ENCODE data around the gene MKRN2OS. TPM values are rescaled to one million over a fixed set of nuclear protein-coding genes. Genes with fewer than 3 reads are reported as not detected.

The MKRN2OS gene
- total RNA-seq, 1 donor from 2014 or later, result 2.0 TPM

- no peaks in the 10 kb centered on the region for H3K27me3 Mint-ChIP-seq
- H3K9me3 Mint-ChIP-seq (ENCODE audit: low read depth), result peaks cover 4% of the 10 kb centered on the region
- H3K4me3 Mint-ChIP-seq (ENCODE audit: low read depth), result no peak overlapping the region
- peaks cover 20% of the 10 kb centered on the region for H3K36me3 Mint-ChIP-seq (ENCODE audit: insufficient read depth)
- TF ChIP-seq CTCF (IDR thresholded peaks at IDR 0.05; ENCODE audit: unreplicated experiment), result no peak
- peaks cover 9% of the 10 kb centered on the region for H3K4me1 Mint-ChIP-seq (ENCODE audit: low read depth)
- H3K27ac Mint-ChIP-seq, result peak overlapping the region; percentile 71
- no peak for DNase-seq (ENCODE audit: low spot score, unreplicated experiment)
Observed at GRCh38 chr3:12518261-12519028, 26.9 kb downstream of the MKRN2OS start.

- H3K27me3 Mint-ChIP-seq, result no peaks in the 10 kb centered on the region
- H3K27ac Mint-ChIP-seq, result no peak overlapping the region
- DNase-seq (ENCODE audit: low spot score, unreplicated experiment), result no peak
- no peak for TF ChIP-seq CTCF (IDR thresholded peaks at IDR 0.05; ENCODE audit: unreplicated experiment)
- H3K4me1 Mint-ChIP-seq (ENCODE audit: low read depth), result peaks cover 9% of the 10 kb centered on the region
- H3K9me3 Mint-ChIP-seq (ENCODE audit: low read depth), result peaks cover 4% of the 10 kb centered on the region
- H3K36me3 Mint-ChIP-seq (ENCODE audit: insufficient read depth), result peaks cover 14% of the 10 kb centered on the region
- no peak overlapping the region for H3K4me3 Mint-ChIP-seq (ENCODE audit: low read depth)
Observed at GRCh38 chr3:12516873-12517272, 28.4 kb downstream of the MKRN2OS start.

- Mint-ChIP-seq H3K36me3 (ENCODE audit: insufficient read depth) (peaks cover 7% of the 10 kb centered on the region), H3K27me3 (no peaks in the 10 kb centered on the region), H3K4me3 (ENCODE audit: low read depth) (no peak overlapping the region), H3K4me1 (ENCODE audit: low read depth) (peaks cover 9% of the 10 kb centered on the region), H3K9me3 (ENCODE audit: low read depth) (no peaks in the 10 kb centered on the region), H3K27ac (no peak overlapping the region)
- no peak for DNase-seq (ENCODE audit: low spot score, unreplicated experiment)
- no peak for TF ChIP-seq CTCF (IDR thresholded peaks at IDR 0.05; ENCODE audit: unreplicated experiment)
Observed at GRCh38 chr3:12515631-12516030, 29.7 kb downstream of the MKRN2OS start.

- peak overlapping the region; percentile 25 for H3K27ac Mint-ChIP-seq
- no peaks in the 10 kb centered on the region for H3K9me3 Mint-ChIP-seq (ENCODE audit: low read depth)
- H3K4me1 Mint-ChIP-seq (ENCODE audit: low read depth), result peaks cover 9% of the 10 kb centered on the region
- DNase-seq (ENCODE audit: low spot score, unreplicated experiment), result no peak
- H3K27me3 Mint-ChIP-seq, result no peaks in the 10 kb centered on the region
- H3K36me3 Mint-ChIP-seq (ENCODE audit: insufficient read depth), result peaks cover 8% of the 10 kb centered on the region
- TF ChIP-seq CTCF (IDR thresholded peaks at IDR 0.05; ENCODE audit: unreplicated experiment), result no peak
- H3K4me3 Mint-ChIP-seq (ENCODE audit: low read depth), result no peak overlapping the region
Observed at GRCh38 chr3:12513694-12514446, 31.4 kb downstream of the MKRN2OS start.

- no peak for TF ChIP-seq CTCF (IDR thresholded peaks at IDR 0.05; ENCODE audit: unreplicated experiment)
- H3K9me3 Mint-ChIP-seq (ENCODE audit: low read depth), result no peaks in the 10 kb centered on the region
- no peaks in the 10 kb centered on the region for H3K27me3 Mint-ChIP-seq
- DNase-seq (ENCODE audit: low spot score, unreplicated experiment), result no peak
- peaks cover under 1% of the 10 kb centered on the region for H3K4me1 Mint-ChIP-seq (ENCODE audit: low read depth)
- no peak overlapping the region for H3K27ac Mint-ChIP-seq
- peaks cover 14% of the 10 kb centered on the region for H3K36me3 Mint-ChIP-seq (ENCODE audit: insufficient read depth)
- no peak overlapping the region for H3K4me3 Mint-ChIP-seq (ENCODE audit: low read depth)
Observed at GRCh38 chr3:12512534-12513118, 32.7 kb downstream of the MKRN2OS start.
